GM19239 (cell line): ENCODE results near the gene AGRP.
"Not testable (repeated sequence)": the region's sequence is repeated elsewhere in the genome, so short reads cannot be mapped to it uniquely, and the experiment has no call there.

Source experiments
- DNase-seq: peaks from one replicate; pipeline ENCODE4 v3.0.0; 2011; ENCODE audit warnings: low spot score; ENCODE audit not compliant: insufficient read length
- FAIRE-seq: peaks from 2 replicates; lab custom pipeline; 2011; peaks lifted over from hg19 to GRCh38; lab: Jason Lieb, UNC

The AGRP gene, protein sequence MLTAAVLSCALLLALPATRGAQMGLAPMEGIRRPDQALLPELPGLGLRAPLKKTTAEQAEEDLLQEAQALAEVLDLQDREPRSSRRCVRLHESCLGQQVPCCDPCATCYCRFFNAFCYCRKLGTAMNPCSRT

DNA sequence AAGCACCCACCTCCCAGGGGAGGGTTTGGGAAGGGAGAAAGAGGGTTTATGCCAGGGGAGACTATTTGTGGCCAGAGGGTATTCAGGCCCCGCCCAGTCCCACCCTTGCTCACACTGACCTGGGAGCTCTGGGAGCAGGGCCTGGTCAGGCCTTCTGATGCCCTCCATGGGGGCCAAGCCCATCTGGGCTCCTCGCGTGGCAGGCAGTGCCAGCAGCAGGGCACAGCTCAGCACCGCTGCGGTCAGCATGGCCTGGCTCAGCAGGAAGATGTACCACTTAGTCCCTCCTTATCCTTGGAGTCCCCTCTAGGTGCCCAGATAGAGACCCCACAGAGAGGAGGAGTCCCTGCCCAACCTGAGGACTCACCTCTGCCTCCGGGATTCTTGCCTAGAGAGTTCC is at the start of gene AGRP:
Gene AGRP, minus strand, starts transcription at position 398 of the 400 bp plus-strand sequence. Its CDS starts 149 bp downstream, at position 249.
- FAIRE-seq (no peak), DNase-seq (no peak)

- DNase-seq (no peak), FAIRE-seq (no peak)
Observed at GRCh38 chr16:67531247-67531646, 47.9 kb upstream of the AGRP start.

DNA sequence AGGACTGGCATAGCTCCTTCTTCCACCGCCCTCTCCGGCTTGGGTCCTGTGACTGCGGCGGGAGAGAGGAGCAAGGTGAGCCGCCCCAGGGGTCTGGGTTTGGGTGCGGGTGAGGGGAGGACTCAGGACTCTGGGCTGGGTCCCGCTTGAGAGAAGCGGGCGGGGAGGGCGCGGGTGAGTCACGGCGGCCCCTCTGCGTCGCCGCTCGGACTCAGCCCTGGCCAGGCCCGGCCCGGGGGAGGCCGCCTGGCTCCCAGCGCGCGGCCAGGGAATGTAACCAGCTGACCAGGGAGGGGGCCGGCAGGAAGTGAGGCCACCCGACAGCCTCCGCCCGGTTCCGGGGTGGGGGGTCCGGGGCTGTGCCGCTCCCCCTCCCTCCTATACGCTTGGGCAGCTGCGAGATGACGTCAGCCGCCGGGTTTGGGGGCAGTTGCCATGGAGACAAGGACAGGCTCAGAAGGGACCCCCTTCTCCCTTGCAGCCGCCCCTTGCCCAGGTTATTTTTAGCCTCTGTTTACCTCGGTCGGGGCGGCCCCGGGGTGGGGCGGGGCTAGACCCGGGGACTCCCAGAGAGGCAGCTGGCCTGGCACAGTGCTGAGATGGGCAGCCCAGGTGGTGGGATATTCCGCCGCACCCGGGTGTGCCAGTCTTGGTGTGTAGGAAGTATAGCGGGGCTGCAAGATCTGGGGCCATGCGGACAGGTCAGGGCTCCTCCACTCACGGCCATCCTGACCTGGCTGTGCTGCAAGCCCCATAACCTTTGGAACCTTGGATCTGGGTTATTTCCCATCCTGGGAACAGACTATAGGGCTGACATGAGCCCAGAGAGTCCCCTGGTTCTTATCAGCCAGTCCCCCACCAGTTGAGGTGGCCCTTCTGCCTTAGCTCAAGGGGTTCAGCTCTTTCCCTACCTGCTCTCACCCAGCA is 46.9 kb upstream of the AGRP start:
- DNase-seq, result no peak

GRCh38 chr16:67529582-67530012 is 46.2 kb upstream of the AGRP start:
- FAIRE-seq, result no peak
- DNase-seq, result no peak

More for the DNA sequence above, 46.9 kb upstream of the AGRP start:
- no peak for FAIRE-seq

GRCh38 chr16:67528870-67529581 is 45.7 kb upstream of the AGRP start:
- DNase-seq, result peak; percentile 55
- FAIRE-seq, result no peak

DNA sequence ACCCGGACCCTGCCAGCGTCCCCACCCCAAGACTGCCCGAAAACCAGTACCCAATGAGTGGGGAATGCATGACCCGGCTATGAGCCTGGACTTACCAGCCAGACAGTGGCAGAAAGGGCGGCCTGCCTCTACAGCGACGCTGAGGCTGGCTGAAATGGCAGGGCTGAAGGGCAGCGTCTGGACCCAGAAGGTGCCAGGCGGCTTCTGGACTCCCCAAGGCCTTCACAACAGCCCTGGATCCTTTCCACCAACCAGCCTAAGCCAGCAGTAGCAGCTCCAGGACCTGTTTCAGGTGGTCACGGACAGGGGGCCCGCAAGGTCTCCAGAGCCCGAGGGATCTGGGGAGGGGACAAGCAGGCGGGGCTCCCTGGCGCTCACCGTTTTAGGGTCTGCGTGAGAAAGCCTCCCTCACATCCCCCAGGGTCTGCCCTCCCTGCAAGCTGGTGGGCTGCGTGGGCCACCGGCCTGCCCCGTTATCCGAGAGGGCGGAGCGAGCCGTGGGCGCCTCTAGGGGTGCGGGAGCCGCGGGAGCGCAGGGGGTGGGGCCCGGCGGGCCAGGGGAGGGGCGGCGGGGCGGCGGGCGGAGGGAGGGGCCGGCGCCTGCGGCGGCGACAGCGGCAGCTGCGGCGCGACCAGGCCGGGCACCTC is 45.0 kb upstream of the AGRP start, which contains the start of gene RIPOR1:
Gene RIPOR1, plus strand, starts transcription at position 608 of the 648 bp plus-strand sequence. CDS start 9,618 bp downstream, outside the sequence.
- DNase-seq (peak; percentile 60), FAIRE-seq (no peak)

- FAIRE-seq, result no peak
- no peak for DNase-seq
Observed at GRCh38 chr16:67526149-67526791, 42.9 kb upstream of the AGRP start.

DNA sequence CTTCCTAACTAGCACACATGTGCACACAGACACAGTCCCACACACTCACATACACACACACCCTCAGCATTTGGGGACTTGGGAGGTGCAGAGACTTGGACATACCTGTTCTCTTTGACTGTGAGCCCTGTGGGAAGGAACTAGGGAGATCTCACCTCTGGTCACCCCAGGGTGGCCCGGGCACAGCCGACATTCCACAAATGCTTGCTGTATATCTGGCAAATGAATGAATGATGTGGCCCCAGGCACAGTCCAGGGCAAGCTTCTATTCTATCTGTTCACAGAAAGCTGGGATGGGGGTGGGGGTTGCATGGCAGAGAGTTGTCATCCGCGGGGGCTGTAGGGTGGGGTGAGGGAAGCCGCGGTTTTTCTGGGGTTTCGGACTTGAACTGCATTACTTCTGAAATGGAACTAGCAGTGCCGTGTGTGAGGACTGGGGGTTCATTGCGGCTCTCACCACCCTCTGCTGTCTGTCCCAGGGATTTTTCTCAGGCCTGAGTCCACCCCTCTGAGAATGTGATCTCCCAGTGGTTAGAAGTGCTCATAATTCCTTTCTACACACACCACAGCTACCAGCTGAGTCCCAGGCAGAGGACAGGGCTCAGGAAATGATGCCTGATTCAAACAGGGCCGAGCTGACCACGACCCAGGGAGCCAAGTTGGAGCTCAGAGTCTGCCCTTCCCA is 42.0 kb upstream of the AGRP start:
- FAIRE-seq, result no peak

GRCh38 chr16:67521095-67521804 is 37.9 kb upstream of the AGRP start:
- peak; percentile 89 for FAIRE-seq

More for the DNA sequence above, 42.0 kb upstream of the AGRP start:
- DNase-seq, result no peak

DNA sequence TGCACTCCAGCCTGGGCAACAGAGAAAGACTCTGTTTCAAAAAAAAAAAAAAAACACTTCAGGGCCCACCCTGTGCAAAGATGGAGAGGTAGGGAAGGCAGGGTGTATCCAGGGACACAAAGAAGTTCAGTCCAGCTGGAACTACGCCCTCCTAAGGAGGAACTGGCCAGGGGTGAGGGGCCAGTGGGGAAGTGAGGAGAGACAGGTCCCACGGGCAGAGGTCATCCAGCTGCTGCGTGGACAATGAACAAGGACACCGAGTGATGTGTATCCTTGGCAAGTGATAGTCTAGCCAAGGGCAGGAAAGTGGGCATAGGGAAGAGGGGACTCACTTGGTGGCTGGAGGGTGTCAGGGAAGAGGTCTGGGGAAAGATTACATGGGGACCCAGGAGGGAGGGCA is 35.9 kb upstream of the AGRP start:
- FAIRE-seq, result no peak
- no peak for DNase-seq

More at GRCh38 chr16:67521095-67521804, 37.9 kb upstream of the AGRP start:
- peak; percentile 88 for DNase-seq

DNA sequence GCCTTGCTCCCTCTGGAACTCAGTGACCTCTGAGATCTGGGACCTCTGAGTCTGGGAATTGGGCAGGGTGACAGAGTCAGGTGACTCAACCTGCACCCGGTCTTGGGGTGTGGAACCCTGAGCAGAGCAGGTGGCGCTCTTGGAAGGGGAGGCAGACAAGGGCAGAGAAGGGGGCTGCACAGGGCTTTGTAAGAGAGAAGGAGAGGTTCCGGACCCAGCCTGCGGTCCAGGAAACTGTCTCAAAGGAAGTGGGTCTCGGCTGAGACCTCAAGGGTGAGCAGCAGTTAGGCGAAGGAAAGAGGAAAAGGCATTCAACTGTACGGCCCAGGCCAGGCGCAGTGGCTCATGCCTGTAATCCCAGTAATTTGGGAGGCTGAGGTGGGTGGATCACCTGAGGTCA is 35.3 kb upstream of the AGRP start:
- FAIRE-seq (no peak), DNase-seq (no peak)

DNA sequence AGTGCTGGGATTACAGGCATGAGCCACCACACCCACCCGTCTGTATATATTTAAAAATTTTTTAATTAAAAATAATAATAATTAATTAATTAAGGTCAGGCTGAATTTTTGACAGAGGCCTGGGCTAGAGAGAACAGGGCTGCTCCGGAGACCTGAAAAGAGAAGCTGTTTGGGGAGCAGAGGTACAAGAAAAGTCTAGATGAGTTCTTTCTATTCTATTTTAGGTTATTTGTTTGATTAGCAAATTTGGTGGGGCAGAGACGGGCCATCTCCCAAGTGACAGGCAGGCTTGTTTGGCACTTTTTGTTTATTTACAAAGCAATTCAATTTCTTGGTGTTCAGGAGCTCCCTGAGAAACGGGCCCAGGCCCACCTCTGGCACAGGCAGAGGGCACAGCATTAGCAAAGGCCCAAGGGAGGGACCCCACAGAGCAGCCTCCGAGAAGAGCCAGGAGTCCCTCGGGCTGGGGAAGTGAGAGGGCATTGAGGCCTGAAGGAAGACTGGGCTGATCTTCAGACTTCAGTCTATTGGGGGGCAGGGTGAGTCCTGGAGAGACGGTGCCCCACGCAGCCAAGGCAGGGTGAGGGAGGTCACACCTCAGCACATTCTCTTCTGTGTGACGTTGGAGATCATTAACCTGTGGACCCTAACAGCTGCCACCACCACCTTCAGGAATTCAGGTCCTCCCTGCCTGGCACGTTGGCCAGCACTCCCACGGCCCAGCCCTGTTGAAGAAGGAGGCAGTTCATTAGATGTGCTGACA is 34.5 kb upstream of the AGRP start:
- DNase-seq, result no peak
- peak; percentile 80 for FAIRE-seq

GRCh38 chr16:67517155-67517445 is 33.8 kb upstream of the AGRP start:
- FAIRE-seq, result no peak
- DNase-seq, result no peak

DNA sequence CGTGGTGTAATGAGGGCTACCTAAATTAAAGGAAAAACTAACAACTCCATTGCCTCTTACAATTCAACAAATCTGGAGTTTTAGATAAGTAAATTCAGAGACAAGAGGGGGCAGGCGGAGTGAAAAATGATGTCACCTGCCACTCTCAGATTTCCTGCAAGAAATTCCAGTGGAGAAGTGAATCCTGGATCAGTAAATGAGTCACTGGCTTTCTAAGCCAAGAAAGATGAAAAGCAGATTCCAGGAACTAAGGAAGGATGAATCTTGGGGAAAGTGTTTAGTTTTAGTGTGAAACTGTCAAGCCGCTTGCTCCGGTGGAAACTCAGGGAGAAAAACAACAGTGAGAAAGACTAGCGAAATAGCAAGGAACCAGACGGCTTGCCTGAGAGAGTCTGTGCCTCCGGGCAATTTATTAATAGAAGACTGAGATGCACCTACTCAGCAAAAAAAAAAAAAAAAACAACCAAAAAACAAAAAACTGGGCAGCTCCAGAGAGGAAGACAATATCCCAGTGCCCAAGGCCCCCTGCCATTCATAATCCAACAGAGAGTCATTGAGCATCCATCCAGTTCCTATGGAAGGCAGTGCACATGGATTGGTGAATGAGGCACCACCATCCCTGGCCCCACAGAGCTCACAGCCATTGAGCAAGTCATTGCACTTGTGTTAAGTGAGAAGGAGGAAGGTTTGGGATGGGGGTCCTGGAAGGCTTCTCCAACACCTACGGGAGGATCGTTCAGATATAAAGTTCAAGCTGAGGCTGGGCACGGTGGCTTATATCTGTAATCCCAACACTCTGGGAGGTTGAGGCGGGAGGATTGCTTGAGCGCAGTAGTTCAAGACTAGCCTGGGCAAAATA is 33.2 kb upstream of the AGRP start:
- FAIRE-seq (no peak), DNase-seq (no peak)

DNA sequence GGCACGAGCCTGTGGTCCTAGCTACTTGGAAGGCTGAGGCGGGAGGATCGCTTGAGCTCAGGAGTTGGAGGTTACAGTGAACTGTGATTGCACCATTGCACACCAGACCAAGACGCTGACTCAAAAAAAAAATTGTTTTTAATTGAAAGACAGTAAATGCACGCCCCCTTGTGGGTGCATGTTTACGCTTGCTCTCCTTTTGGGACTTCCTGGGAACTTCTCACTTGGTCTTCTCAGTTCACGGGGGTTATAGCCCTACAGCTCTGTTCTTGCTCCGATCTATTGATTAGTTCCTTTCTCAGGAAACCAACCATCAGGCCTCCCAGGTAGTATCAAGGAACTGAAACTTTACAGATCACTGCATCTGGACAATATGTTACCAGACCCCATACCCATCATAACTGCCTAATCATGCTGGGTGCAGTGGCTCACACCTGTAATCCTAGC is 31.1 kb upstream of the AGRP start:
- FAIRE-seq (peak; percentile 99), DNase-seq (peak; percentile 66)

GRCh38 chr16:67513892-67514291 is 30.5 kb upstream of the AGRP start:
- DNase-seq, FAIRE-seq: not testable (repeated sequence)

DNA sequence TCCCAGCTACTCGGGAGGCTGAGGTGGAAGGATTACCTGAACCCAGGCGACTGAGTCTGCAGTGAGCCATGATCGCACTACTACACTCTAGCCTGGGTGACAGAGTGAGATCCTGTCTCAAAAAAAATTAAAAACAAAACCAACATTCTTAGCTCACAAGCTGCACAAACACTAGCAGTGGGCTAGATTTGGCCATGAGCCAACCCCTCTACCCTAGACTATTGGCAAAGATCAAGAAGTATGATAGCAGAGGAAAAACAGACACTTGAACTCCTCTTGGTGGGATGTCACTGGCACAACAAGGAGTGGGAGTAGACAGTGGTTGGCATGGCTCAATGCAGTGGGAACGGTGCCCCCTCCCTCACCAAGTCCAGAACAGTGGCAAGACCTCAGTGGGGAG is 25.7 kb upstream of the AGRP start:
- no peak for FAIRE-seq
- DNase-seq, result no peak
